ENCODE results near the gene HIF3A.

DNA sequence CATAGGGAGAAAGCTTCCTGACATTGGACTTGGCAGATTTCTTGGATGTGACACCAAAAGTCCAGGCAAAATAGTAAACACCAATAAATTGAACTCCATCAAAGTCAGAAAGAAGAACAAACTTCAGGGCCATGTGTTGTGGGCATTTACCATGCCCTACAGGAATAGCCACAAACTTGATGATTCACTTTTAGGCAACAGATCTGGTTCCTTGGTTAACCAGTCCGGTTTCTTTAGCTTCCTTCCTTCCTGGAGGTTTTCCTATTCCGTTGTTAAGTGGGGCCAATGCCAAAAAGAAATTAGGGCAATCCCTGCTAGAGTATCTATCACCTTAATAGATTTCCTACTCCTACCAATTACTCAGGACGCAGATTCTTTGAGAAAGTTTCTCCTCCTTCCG lies 42.1 kb upstream of the HIF3A start:
- no peak for TF ChIP-seq POLR2A (IDR thresholded peaks at IDR 0.05)
- TF ChIP-seq, protein P1, sequence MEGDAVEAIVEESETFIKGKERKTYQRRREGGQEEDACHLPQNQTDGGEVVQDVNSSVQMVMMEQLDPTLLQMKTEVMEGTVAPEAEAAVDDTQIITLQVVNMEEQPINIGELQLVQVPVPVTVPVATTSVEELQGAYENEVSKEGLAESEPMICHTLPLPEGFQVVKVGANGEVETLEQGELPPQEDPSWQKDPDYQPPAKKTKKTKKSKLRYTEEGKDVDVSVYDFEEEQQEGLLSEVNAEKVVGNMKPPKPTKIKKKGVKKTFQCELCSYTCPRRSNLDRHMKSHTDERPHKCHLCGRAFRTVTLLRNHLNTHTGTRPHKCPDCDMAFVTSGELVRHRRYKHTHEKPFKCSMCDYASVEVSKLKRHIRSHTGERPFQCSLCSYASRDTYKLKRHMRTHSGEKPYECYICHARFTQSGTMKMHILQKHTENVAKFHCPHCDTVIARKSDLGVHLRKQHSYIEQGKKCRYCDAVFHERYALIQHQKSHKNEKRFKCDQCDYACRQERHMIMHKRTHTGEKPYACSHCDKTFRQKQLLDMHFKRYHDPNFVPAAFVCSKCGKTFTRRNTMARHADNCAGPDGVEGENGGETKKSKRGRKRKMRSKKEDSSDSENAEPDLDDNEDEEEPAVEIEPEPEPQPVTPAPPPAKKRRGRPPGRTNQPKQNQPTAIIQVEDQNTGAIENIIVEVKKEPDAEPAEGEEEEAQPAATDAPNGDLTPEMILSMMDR (IDR thresholded peaks at IDR 0.05) = no peak
